Neuronal stem cell (in vitro differentiated cells): ENCODE data around the gene C2CD5.

Experiments used
- DNase-seq: peaks from one replicate; pipeline ENCODE4 v3.0.0-alpha.2; 2013; ENCODE audit warnings: low spot score
- H2AFZ ChIP-seq: one replicate; pipeline ENCODE4 v1.6.1; 2013; ENCODE audit warnings: mild to moderate bottlenecking, low read length, inconsistent platforms
- H2AK5ac ChIP-seq: 2 replicates; pipeline ENCODE4 v1.6.1; 2013; ENCODE audit warnings: low read depth, mild to moderate bottlenecking, inconsistent platforms, low read length, moderate library complexity, mixed read lengths
- H2BK120ac ChIP-seq: 2 replicates; pipeline ENCODE4 v1.6.1; 2013; ENCODE audit warnings: low read depth, mild to moderate bottlenecking, inconsistent platforms, low read length, moderate library complexity, mixed read lengths
- H2BK12ac ChIP-seq: one replicate; pipeline ENCODE4 v1.6.1; 2013; ENCODE audit warnings: low read length, inconsistent platforms
- H2BK15ac ChIP-seq: 2 replicates; pipeline ENCODE4 v1.6.1; 2013; ENCODE audit warnings: mild to moderate bottlenecking, low read length, inconsistent platforms, mixed read lengths
- H2BK5ac ChIP-seq: one replicate; pipeline ENCODE4 v1.6.1; 2013; ENCODE audit warnings: inconsistent platforms, mild to moderate bottlenecking, low read length, moderate library complexity
- H3K14ac ChIP-seq: one replicate; pipeline ENCODE4 v1.6.1; 2013; ENCODE audit warnings: low read length, inconsistent platforms
- H3K18ac ChIP-seq: 2 replicates; pipeline ENCODE4 v1.6.1; 2013; ENCODE audit warnings: low read length, inconsistent platforms
- H3K23ac ChIP-seq: 2 replicates; pipeline ENCODE4 v1.6.1; 2013; ENCODE audit warnings: low read depth, mild to moderate bottlenecking, mixed read lengths, low read length, inconsistent platforms; ENCODE audit not compliant: poor library complexity
- H3K27ac ChIP-seq: replicated peaks from 3 replicates; pipeline ENCODE4 v1.5.1; 2013; ENCODE audit warnings: low read length, inconsistent platforms
- H3K27me3 ChIP-seq, 3 experiments: 2 replicates each; pipeline ENCODE4 v1.6.1; 2013; ENCODE audit warnings: low read length in 3 of 3, mild to moderate bottlenecking in 2 of 3, inconsistent platforms in 1 of 3, low read depth in 1 of 3, mixed read lengths in 1 of 3, moderate library complexity in 1 of 3; ENCODE audit not compliant: control insufficient read depth in 3 of 3, insufficient read depth in 3 of 3
- H3K36me3 ChIP-seq, 2 donors: replicated peaks in 1 of 2; 2 replicates each; pipeline ENCODE4 v1.6.1; 2013; ENCODE audit warnings: low read length in 2 of 2; ENCODE audit not compliant: control insufficient read depth in 2 of 2, insufficient read depth in 2 of 2
- H3K4ac ChIP-seq: 2 replicates; pipeline ENCODE4 v1.6.1; 2013; ENCODE audit warnings: inconsistent platforms, mild to moderate bottlenecking, low read length, moderate library complexity
- H3K4me1 ChIP-seq, 2 donors: 1 replicate in 1 of 2; 2 replicates in 1 of 2; pipeline ENCODE4 v1.6.1; 2013; ENCODE audit warnings: low read length in 2 of 2, low read depth in 1 of 2; ENCODE audit not compliant: control insufficient read depth in 2 of 2, insufficient read depth in 1 of 2
- H3K4me2 ChIP-seq: one replicate; pipeline ENCODE4 v1.6.1; 2013; ENCODE audit warnings: mild to moderate bottlenecking, low read length, inconsistent platforms; ENCODE audit not compliant: insufficient read depth, poor library complexity, severe bottlenecking
- H3K4me3 ChIP-seq, 2 donors: 2 replicates each; pipeline ENCODE4 v1.5.1; 2013; ENCODE audit warnings: low read length in 2 of 2, mild to moderate bottlenecking in 2 of 2, inconsistent platforms in 1 of 2, moderate library complexity in 1 of 2
- H3K79me1 ChIP-seq: one replicate; pipeline ENCODE4 v1.6.1; 2013; ENCODE audit warnings: low read depth, mild to moderate bottlenecking, inconsistent platforms, low read length, moderate library complexity
- H3K9ac ChIP-seq: one replicate; pipeline ENCODE4 v1.6.1; 2013; ENCODE audit warnings: mild to moderate bottlenecking, low read depth, low read length, inconsistent platforms; ENCODE audit not compliant: poor library complexity
- H3K9me3 ChIP-seq, 2 donors: replicated peaks in 1 of 2; 2 replicates each; pipeline versions ENCODE3 to v1.6.1; 2013; ENCODE audit warnings: low read length in 2 of 2, mild to moderate bottlenecking in 2 of 2, inconsistent platforms in 1 of 2, low read depth in 1 of 2, mixed read lengths in 1 of 2, moderate library complexity in 1 of 2; ENCODE audit not compliant: control insufficient read depth in 2 of 2, insufficient read depth in 1 of 2
- H4K8ac ChIP-seq: one replicate; pipeline ENCODE4 v1.6.1; 2013; ENCODE audit warnings: low read depth, mild to moderate bottlenecking, inconsistent platforms, low read length, moderate library complexity
- H4K91ac ChIP-seq: one replicate; pipeline ENCODE4 v1.6.1; 2013; ENCODE audit warnings: low read length, low read depth, mild to moderate bottlenecking, inconsistent platforms; ENCODE audit not compliant: poor library complexity
- WGBS, 2 donors: extraction: QIAGEN DNeasy Blood & Tissue Kit; methylation state at CpG; one replicate each; pipeline ENCODE4 v1.1.7; 2013; ENCODE audit warnings: missing lambda C conversion rate in 2 of 2, mixed read lengths in 1 of 2; ENCODE audit not compliant: insufficient read length in 2 of 2, insufficient replicate concordance in 1 of 2; ENCODE audit errors: extremely low coverage in 2 of 2; 5-methylcytosine and 5-hydroxymethylcytosine counted together

C2CD5 gene

DNA sequence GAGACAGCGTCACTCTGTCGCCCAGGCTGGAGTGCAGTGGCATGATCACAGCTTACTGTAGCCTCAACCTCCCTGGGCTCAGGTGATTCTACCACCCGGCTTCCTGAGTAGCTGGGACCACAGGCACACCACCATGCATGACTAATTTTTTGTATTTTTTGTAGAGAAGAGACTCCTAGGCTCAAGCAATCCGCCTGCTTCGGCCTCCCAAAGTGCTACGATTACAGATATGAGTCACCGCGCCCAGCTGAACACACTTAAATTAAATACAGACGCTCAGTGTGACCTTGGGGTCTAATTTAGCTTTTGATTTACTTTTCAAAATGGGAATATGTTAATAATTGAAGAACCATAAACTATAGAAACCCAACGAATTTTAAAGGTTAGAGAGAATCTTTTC is 77.2 kb downstream of the C2CD5 start:
- Histone ChIP-seq H4K91ac (no peak overlapping the region), H2BK12ac (no peak overlapping the region), H3K23ac (no peak overlapping the region), H3K9me3 (no peaks in the 10 kb centered on the region), H3K9ac (no peak overlapping the region), H3K4me2 (no peak overlapping the region), H3K27me3 (no peaks in the 10 kb centered on the region), H2AFZ (no peak overlapping the region), H2BK15ac (no peak overlapping the region), H3K36me3 (peaks cover 1 to 69% of the 10 kb centered on the region in 2 donors), H2BK5ac (no peak overlapping the region), H3K14ac (no peak overlapping the region), H3K79me1 (no peaks in the 10 kb centered on the region), H2AK5ac (no peak overlapping the region), H3K4me3 (no peak overlapping the region), H3K4ac (no peak overlapping the region), H2BK120ac (no peak overlapping the region), H4K8ac (no peak overlapping the region), H3K27ac (no peak overlapping the region), H3K4me1 (no peaks in the 10 kb centered on the region), H3K18ac (no peak overlapping the region)
- WGBS, 2 donors = no CpG with 5 or more reads among the region's 10 CpGs
- no peak for DNase-seq

DNA sequence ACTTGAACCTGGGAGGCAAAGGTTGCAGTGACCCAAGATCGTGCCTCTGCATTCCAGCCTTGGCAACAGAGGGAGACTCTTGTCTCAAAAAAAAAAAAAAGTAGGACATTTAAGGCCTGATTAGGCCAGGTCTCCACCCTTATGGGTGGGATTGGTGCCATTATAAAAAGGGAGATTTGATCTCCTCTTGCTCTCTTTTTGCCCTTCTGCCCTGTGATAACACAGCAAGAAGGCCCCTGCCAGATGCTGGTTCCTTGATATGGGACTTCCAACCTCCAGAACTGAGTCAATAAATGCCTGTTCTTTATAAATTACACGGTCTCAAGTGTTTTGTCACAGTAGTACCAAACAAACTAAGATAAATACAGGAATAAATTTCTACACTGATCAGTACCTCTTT is 81.0 kb downstream of the C2CD5 start:
- no peak for DNase-seq
- Histone ChIP-seq H3K23ac (no peak overlapping the region), H3K27me3 (no peaks in the 10 kb centered on the region)

DNA sequence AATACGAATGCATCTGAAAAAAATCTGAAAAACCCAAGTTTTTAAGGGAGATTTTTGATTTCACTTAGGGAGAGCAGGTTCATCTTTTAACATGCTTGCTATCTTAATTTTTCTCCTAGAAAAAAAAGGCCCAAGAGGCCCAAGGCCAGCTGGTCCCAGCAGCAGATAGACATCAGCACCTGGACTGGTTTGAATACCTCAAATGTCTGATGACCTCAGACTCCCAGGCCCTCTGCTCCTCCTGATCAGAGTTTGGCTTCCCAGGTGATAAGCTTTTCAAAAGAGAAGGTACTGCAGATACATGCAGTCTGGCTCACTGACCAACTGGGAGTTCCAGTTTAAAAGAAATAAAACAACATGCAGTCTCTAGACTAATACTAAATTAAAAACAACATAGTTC is 82.6 kb downstream of the C2CD5 start:
- Histone ChIP-seq H2BK5ac (no peak overlapping the region), H3K14ac (no peak overlapping the region), H3K4me3 (no peak overlapping the region), H3K36me3 (peaks cover 0 to 28% of the 10 kb centered on the region in 2 donors), H2AFZ (no peak overlapping the region), H3K27me3 (no peaks in the 10 kb centered on the region), H3K79me1 (no peaks in the 10 kb centered on the region), H3K23ac (no peak overlapping the region), H3K9me3 (no peaks in the 10 kb centered on the region), H3K18ac (no peak overlapping the region), H3K9ac (no peak overlapping the region), H2BK15ac (no peak overlapping the region), H2AK5ac (no peak overlapping the region), H4K8ac (no peak overlapping the region), H3K4me2 (no peak overlapping the region), H3K27ac (no peak overlapping the region), H2BK120ac (no peak overlapping the region), H2BK12ac (no peak overlapping the region), H4K91ac (no peak overlapping the region), H3K4me1 (no peaks in the 10 kb centered on the region), H3K4ac (no peak overlapping the region)
- no peak for DNase-seq
- WGBS, 2 donors = no CpG with 5 or more reads among the region's 1 CpG

More for the DNA sequence above, 81.0 kb downstream of the C2CD5 start:
- no peak overlapping the region for H3K27ac ChIP-seq
- H3K4ac ChIP-seq = no peak overlapping the region
- no peak overlapping the region for H3K9ac ChIP-seq
- H2BK5ac ChIP-seq = no peak overlapping the region
- H3K36me3 ChIP-seq = peaks cover 1 to 33% of the 10 kb centered on the region in 2 donors
- no peaks in the 10 kb centered on the region for H3K79me1 ChIP-seq
- no peak overlapping the region for H2BK12ac ChIP-seq
- H2BK15ac ChIP-seq = no peak overlapping the region
- H2AFZ ChIP-seq = no peak overlapping the region
- no peaks in the 10 kb centered on the region for H3K9me3 ChIP-seq
- H3K14ac ChIP-seq = no peak overlapping the region
- no peak overlapping the region for H2AK5ac ChIP-seq
- no peaks in the 10 kb centered on the region for H3K4me1 ChIP-seq
- H4K8ac ChIP-seq = no peak overlapping the region
- H2BK120ac ChIP-seq = no peak overlapping the region
- WGBS, 2 donors = no CpG with 5 or more reads among the region's 2 CpGs
- no peak overlapping the region for H4K91ac ChIP-seq
- no peak overlapping the region for H3K18ac ChIP-seq
- H3K4me3 ChIP-seq = no peak overlapping the region
- H3K4me2 ChIP-seq = no peak overlapping the region

DNA sequence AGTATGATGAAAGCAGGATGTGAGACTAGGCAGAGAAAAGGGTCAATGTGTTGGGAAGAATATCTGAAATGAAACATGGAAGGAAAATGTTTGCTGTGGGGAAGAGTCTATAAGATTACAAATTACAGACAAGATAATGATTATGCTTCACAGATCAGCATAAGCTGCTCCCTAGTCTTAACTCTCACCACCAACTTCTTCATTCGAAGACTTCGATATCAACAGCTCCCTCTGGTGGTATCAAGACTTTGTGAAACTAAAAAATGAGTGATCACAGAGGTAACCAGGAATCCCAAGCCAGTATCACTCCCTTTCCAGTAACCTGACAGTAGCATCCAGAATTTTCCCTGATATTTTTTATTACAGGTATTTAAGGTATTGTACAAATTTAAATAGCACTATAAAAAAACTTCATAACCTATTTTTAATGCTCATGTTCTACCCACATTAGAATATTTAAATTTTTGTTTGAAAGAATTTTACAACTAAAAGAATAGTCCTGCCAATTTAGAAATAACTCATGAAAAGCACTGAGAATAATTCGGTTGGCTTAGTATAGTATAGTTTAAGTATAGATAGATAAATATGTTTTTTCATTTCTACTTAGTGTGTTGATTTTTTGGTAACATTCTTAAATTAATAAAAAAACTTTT is 84.4 kb downstream of the C2CD5 start:
- WGBS, 2 donors = no CpG with 5 or more reads among the region's 3 CpGs
- Histone ChIP-seq H3K4ac (no peak overlapping the region), H3K23ac (no peak overlapping the region), H3K9me3 (no peaks in the 10 kb centered on the region), H2BK12ac (no peak overlapping the region), H2AK5ac (no peak overlapping the region), H3K18ac (no peak overlapping the region), H4K91ac (no peak overlapping the region), H3K14ac (no peak overlapping the region), H3K4me1 (no peaks in the 10 kb centered on the region), H3K27me3 (no peaks in the 10 kb centered on the region), H4K8ac (no peak overlapping the region), H3K27ac (no peak overlapping the region), H2BK5ac (no peak overlapping the region), H3K9ac (no peak overlapping the region), H3K4me3 (no peak overlapping the region), H3K4me2 (no peak overlapping the region), H2BK15ac (no peak overlapping the region), H2BK120ac (no peak overlapping the region), H3K79me1 (no peaks in the 10 kb centered on the region), H2AFZ (no peak overlapping the region), H3K36me3 (peaks cover 0 to 28% of the 10 kb centered on the region in 2 donors)
- DNase-seq = peak; percentile 12
